Mesenchymal stem cell (in vitro differentiated cells and primary cell): ENCODE measurements around the gene ALPG.
"Not testable (repeated sequence)": the region's sequence is repeated elsewhere in the genome, so short reads cannot be mapped to it uniquely, and the experiment has no call there.

Source experiments
- DNase-seq: peaks from one replicate; pipeline ENCODE4 v3.0.0-alpha.2; 2013
- H2AFZ ChIP-seq: one replicate; pipeline ENCODE4 v1.6.1; 2013; ENCODE audit warnings: low read depth, mild to moderate bottlenecking, control low read depth, inconsistent platforms, low read length, moderate library complexity
- H2AK5ac ChIP-seq: 2 replicates; pipeline ENCODE4 v1.6.1; 2013; ENCODE audit warnings: low read length, moderate library complexity, mild to moderate bottlenecking, inconsistent platforms; ENCODE audit not compliant: severe bottlenecking
- H2BK120ac ChIP-seq: one replicate; pipeline ENCODE4 v1.6.1; 2013; ENCODE audit warnings: low read depth, mild to moderate bottlenecking, inconsistent platforms, low read length, moderate library complexity
- H2BK12ac ChIP-seq, 2 experiments: one replicate each; pipeline ENCODE4 v1.6.1; 2013; ENCODE audit warnings: inconsistent platforms in 2 of 2, low read length in 2 of 2, mild to moderate bottlenecking in 2 of 2, moderate library complexity in 2 of 2, control low read depth in 1 of 2
- H2BK15ac ChIP-seq: one replicate; pipeline ENCODE4 v1.6.1; 2013; ENCODE audit warnings: mild to moderate bottlenecking, low read depth, inconsistent platforms; ENCODE audit not compliant: poor library complexity, severe bottlenecking
- H2BK5ac ChIP-seq: 2 replicates; pipeline ENCODE4 v1.6.1; 2013; ENCODE audit warnings: low read depth, mild to moderate bottlenecking, low read length, control low read depth, inconsistent platforms; ENCODE audit not compliant: poor library complexity, severe bottlenecking
- H3K14ac ChIP-seq, 2 experiments: one replicate each; pipeline ENCODE4 v1.6.1; 2013; ENCODE audit warnings: inconsistent platforms in 2 of 2, low read length in 2 of 2, control low read depth in 1 of 2, mild to moderate bottlenecking in 1 of 2, moderate library complexity in 1 of 2
- H3K18ac ChIP-seq, 2 experiments: one replicate each; pipeline ENCODE4 v1.6.1; 2013; ENCODE audit warnings: inconsistent platforms in 2 of 2, low read length in 2 of 2, control low read depth in 1 of 2, low read depth in 1 of 2, mild to moderate bottlenecking in 1 of 2
- H3K23ac ChIP-seq, 2 experiments: one replicate each; pipeline ENCODE4 v1.6.1; 2013; ENCODE audit warnings: inconsistent platforms in 2 of 2, low read length in 2 of 2, mild to moderate bottlenecking in 2 of 2, moderate library complexity in 2 of 2, control low read depth in 1 of 2
- H3K27ac ChIP-seq: 2 replicates; pipeline ENCODE4 v1.5.1; 2013; ENCODE audit warnings: mild to moderate bottlenecking, moderate library complexity, low read length, control low read depth, inconsistent platforms; ENCODE audit not compliant: poor library complexity, severe bottlenecking
- H3K27me3 ChIP-seq, 2 experiments: 2 replicates each; pipeline versions ENCODE4 v1.6.1 to v1.7.0; 2013; ENCODE audit warnings: low read length in 2 of 2, mild to moderate bottlenecking in 2 of 2, moderate library complexity in 2 of 2, control low read depth in 1 of 2, inconsistent platforms in 1 of 2; ENCODE audit not compliant: control insufficient read depth in 1 of 2, insufficient read depth in 1 of 2
- H3K36me3 ChIP-seq, 2 experiments: 2 replicates each; pipeline versions ENCODE4 v1.6.1 to v1.7.0; 2013; ENCODE audit warnings: low read length in 2 of 2, control low read depth in 1 of 2, inconsistent platforms in 1 of 2, low read depth in 1 of 2, mild to moderate bottlenecking in 1 of 2; ENCODE audit not compliant: insufficient read depth in 2 of 2, control insufficient read depth in 1 of 2
- H3K4ac ChIP-seq, 2 experiments: one replicate each; pipeline ENCODE4 v1.6.1; 2013; ENCODE audit warnings: inconsistent platforms in 2 of 2, low read length in 2 of 2, mild to moderate bottlenecking in 2 of 2, moderate library complexity in 2 of 2, control low read depth in 1 of 2, low read depth in 1 of 2
- H3K4me1 ChIP-seq: 2 replicates; pipeline ENCODE4 v1.6.1; 2013; ENCODE audit warnings: low read depth, low read length, control low read depth; ENCODE audit not compliant: control insufficient read depth, insufficient read depth
- H3K4me2 ChIP-seq: 2 replicates; pipeline ENCODE4 v1.6.1; 2013; ENCODE audit warnings: low read length, mild to moderate bottlenecking, inconsistent platforms; ENCODE audit not compliant: poor library complexity, severe bottlenecking
- H3K4me3 ChIP-seq, 2 experiments: 2 replicates each; pipeline versions ENCODE4 v1.5.1 to v1.7.0; 2013; ENCODE audit warnings: low read length in 2 of 2, mild to moderate bottlenecking in 2 of 2, control low read depth in 1 of 2, low read depth in 1 of 2; ENCODE audit not compliant: insufficient read depth in 1 of 2
- H3K79me1 ChIP-seq: replicated peaks from 2 replicates; pipeline ENCODE4 v1.6.1; 2013; ENCODE audit warnings: mild to moderate bottlenecking, control low read depth, low read length, inconsistent platforms; ENCODE audit not compliant: poor library complexity, severe bottlenecking
- H3K9ac ChIP-seq: 2 replicates; pipeline ENCODE4 v1.7.0; 2013; ENCODE audit warnings: mild to moderate bottlenecking, low read length, moderate library complexity
- H3K9me3 ChIP-seq: 2 replicates; pipeline ENCODE4 v1.7.0; 2013; ENCODE audit warnings: mild to moderate bottlenecking, low read length; ENCODE audit not compliant: control insufficient read depth
- H4K8ac ChIP-seq: one replicate; pipeline ENCODE4 v1.6.1; 2013; ENCODE audit warnings: inconsistent platforms, mild to moderate bottlenecking, low read length, moderate library complexity
- H4K91ac ChIP-seq: one replicate; pipeline ENCODE4 v1.6.1; 2013; ENCODE audit warnings: mild to moderate bottlenecking, low read length, inconsistent platforms
- WGBS: methylation state at CpG from one replicate; pipeline ENCODE4 v1.1.7; 2013; ENCODE audit warnings: mixed read lengths; 5-methylcytosine and 5-hydroxymethylcytosine counted together

ALPG gene

DNA sequence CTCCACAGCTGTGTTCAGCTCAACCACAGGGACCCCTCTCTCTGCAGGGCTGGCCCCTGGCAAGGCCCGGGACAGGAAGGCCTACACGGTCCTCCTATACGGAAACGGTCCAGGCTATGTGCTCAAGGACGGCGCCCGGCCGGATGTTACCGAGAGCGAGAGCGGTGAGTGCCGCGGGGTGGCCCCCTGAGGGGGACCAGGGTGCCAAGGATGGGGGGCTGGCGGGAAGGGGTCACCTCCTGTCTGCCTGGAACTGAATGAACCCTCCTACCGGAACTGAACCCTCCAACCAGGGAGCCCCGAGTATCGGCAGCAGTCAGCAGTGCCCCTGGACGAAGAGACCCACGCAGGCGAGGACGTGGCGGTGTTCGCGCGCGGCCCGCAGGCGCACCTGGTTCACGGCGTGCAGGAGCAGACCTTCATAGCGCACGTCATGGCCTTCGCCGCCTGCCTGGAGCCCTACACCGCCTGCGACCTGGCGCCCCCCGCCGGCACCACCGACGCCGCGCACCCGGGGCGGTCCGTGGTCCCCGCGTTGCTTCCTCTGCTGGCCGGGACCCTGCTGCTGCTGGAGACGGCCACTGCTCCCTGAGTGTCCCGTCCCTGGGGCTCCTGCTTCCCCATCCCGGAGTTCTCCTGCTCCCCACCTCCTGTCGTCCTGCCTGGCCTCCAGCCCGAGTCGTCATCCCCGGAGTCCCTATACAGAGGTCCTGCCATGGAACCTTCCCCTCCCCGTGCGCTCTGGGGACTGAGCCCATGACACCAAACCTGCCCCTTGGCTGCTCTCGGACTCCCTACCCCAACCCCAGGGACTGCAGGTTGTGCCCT lies 25.2 kb upstream of the ALPG start:
- H3K9me3 ChIP-seq, H4K8ac ChIP-seq, H2BK12ac ChIP-seq, H3K4me3 ChIP-seq, H3K18ac ChIP-seq, H3K9ac ChIP-seq, H2BK5ac ChIP-seq, H2AK5ac ChIP-seq, H4K91ac ChIP-seq, H3K4me2 ChIP-seq, H3K14ac ChIP-seq, H3K23ac ChIP-seq, H2BK120ac ChIP-seq, H3K4ac ChIP-seq, DNase-seq, H3K79me1 ChIP-seq, H3K27ac ChIP-seq, H2AFZ ChIP-seq, H3K4me1 ChIP-seq, H3K36me3 ChIP-seq, H2BK15ac ChIP-seq: not testable (repeated sequence)
- H3K27me3 ChIP-seq, result peaks cover 59 to 67% of the 10 kb centered on the region in 2 experiments
- 70% methylated on average over 44 of the region's 59 CpGs for WGBS

DNA sequence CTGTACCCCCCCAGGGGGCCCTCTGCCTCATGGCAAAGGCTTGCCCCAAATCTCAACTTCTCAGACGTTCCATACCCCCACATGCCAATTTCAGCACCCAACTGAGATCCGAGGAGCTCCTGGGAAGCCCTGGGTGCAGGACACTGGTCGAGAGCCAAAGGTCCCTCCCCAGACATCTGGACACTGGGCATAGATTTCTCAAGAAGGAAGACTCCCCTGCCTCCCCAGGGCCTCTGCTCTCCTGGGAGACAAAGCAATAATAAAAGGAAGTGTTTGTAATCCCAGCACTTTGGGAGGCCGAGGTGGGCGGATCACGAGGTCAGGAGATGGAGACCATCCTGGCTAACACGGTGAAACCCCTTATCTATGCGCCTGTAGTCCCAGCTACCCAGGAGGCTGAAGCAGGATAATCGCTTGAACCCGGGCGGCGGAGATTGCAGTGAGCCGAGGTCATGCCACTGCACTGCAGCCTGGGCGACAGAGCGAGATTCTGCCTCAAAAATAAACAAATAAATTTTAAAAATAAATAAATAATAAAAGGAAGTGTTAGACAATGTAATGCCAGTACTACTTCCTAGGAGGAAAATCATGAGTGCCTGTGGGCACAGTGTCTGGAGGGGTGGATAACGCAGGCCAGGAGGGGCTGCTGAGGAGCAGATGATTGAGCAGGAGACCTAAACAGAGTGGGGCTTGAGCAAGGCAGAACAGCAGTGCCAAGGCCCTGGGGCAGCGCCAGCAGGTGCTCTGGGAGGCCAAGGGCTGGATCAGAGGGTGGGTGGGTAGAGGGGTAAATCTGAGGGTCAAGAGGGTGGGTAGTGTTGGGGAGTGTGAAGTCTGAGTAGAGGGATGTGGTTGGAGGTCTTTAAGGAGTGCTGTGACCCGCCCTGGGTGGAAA lies 24.1 kb upstream of the ALPG start:
- no peak overlapping the region for H3K14ac ChIP-seq
- no peaks in the 10 kb centered on the region for H3K36me3 ChIP-seq
- no peaks in the 10 kb centered on the region for H3K79me1 ChIP-seq
- peaks cover 17% of the 10 kb centered on the region for H3K4me1 ChIP-seq
- no peak overlapping the region for H2AFZ ChIP-seq
- H3K27ac ChIP-seq, result no peak overlapping the region
- no peak for DNase-seq
- H2BK120ac ChIP-seq, result no peak overlapping the region
- no peak overlapping the region for H2BK5ac ChIP-seq
- H4K91ac ChIP-seq, result no peak overlapping the region
- H3K18ac ChIP-seq, result peak overlapping the region in 1 of 2 experiments; percentile 48
- WGBS, result 59% methylated on average over 14 of the region's 18 CpGs
- H3K4ac ChIP-seq, result no peak overlapping the region
- no peak overlapping the region for H2BK12ac ChIP-seq
- no peak overlapping the region for H2AK5ac ChIP-seq
- no peak overlapping the region for H3K9ac ChIP-seq
- peaks cover 59 to 68% of the 10 kb centered on the region in 2 experiments for H3K27me3 ChIP-seq
- no peak overlapping the region for H2BK15ac ChIP-seq
- H3K9me3 ChIP-seq, result no peaks in the 10 kb centered on the region
- no peak overlapping the region for H3K23ac ChIP-seq
- no peak overlapping the region for H4K8ac ChIP-seq
- H3K4me2 ChIP-seq, result no peak overlapping the region
- H3K4me3 ChIP-seq, result no peak overlapping the region

DNA sequence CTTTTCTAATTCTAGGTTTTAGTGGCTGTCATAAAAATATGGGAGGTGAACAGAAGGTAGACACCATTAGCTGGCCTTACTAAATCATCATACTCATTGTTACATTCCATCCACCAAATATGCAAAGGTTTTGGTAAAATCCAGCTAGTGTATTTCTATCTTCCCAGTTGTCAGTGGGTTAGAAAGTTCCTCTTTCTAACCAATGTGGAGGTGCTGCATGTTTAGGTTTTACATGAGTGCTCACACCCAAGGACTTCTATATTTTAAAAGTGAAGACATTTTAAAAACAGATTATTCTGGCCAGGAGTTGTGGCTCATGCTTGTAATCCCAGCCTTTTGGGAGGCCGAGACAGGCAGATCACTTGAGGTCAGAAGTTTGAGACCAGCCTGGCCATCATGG lies 22.2 kb upstream of the ALPG start:
- H2AK5ac ChIP-seq, result no peak overlapping the region
- no peak overlapping the region for H3K14ac ChIP-seq
- H3K27ac ChIP-seq, result no peak overlapping the region
- no peak overlapping the region for H3K18ac ChIP-seq
- no peak overlapping the region for H3K9ac ChIP-seq
- H3K4ac ChIP-seq, result no peak overlapping the region
- DNase-seq, result no peak
- no peaks in the 10 kb centered on the region for H3K36me3 ChIP-seq
- H3K79me1 ChIP-seq, result no peaks in the 10 kb centered on the region
- no peak overlapping the region for H4K8ac ChIP-seq
- no peak overlapping the region for H2AFZ ChIP-seq
- no peak overlapping the region for H2BK5ac ChIP-seq
- no peak overlapping the region for H2BK15ac ChIP-seq
- H4K91ac ChIP-seq, result no peak overlapping the region
- no peak overlapping the region for H3K4me2 ChIP-seq
- no peak overlapping the region for H3K23ac ChIP-seq
- no peaks in the 10 kb centered on the region for H3K9me3 ChIP-seq
- H2BK12ac ChIP-seq, result no peak overlapping the region
- 100% methylated on average over 1 of the region's 1 CpG for WGBS
- H3K27me3 ChIP-seq, result peaks cover 62 to 74% of the 10 kb centered on the region in 2 experiments
- H3K4me1 ChIP-seq, result peaks cover 32% of the 10 kb centered on the region
- no peak overlapping the region for H2BK120ac ChIP-seq
- H3K4me3 ChIP-seq, result no peak overlapping the region

DNA sequence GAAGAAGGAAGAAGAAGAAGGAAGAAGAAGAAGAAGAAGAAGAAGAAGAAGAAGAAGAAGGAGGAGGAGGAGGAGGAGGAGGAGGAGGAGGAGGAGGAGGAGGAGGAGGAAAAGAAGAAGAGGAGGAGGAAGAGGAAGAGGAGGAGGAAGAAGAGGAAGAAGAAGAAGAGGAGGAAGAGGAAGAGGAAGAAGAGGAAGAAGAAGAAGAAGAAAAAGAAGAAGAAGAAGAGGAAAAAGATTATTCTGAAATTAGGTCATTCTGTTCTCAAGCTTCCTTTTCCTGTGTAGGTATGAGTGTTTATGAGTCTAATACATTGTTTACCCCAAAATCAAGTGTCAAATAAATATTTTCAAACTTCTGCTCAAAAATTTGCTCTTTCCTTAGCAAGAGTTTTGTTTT lies 21.6 kb upstream of the ALPG start:
- not testable (repeated sequence) for H2AFZ ChIP-seq, H3K14ac ChIP-seq, H3K23ac ChIP-seq, H2BK15ac ChIP-seq, H3K4me2 ChIP-seq, H3K4me3 ChIP-seq, H2BK12ac ChIP-seq, H3K27ac ChIP-seq, H3K36me3 ChIP-seq, H4K91ac ChIP-seq, H2BK120ac ChIP-seq, H2AK5ac ChIP-seq, H3K18ac ChIP-seq, H3K9ac ChIP-seq, H2BK5ac ChIP-seq, H3K4ac ChIP-seq, DNase-seq, H3K9me3 ChIP-seq, H3K79me1 ChIP-seq, H4K8ac ChIP-seq
- Histone ChIP-seq H3K4me1 (peaks cover 34% of the 10 kb centered on the region), H3K27me3 (peaks cover 62 to 80% of the 10 kb centered on the region in 2 experiments)
